GM23248 (cell line): ENCODE results near the gene NIPAL4.
"Not testable (repeated sequence)": the region's sequence is repeated elsewhere in the genome, so short reads cannot be mapped to it uniquely, and the experiment has no call there.

ENCODE experiments used
- EZH2 ChIP-seq: fragments of 200-600 bp; sonication (generic); IDR thresholded peaks from 2 replicates; pipeline ENCODE4 v1.6.1; 2018; ENCODE audit warnings: antibody characterized with exemption, mild to moderate bottlenecking; ENCODE audit not compliant: insufficient read depth, poor library complexity, severe bottlenecking
- EZH2phosphoT487 ChIP-seq: fragments of 200-600 bp; sonication (generic); IDR thresholded peaks from 2 replicates; pipeline ENCODE4 v1.6.1; 2018; ENCODE audit warnings: antibody characterized with exemption, moderate library complexity, mild to moderate bottlenecking, low read depth; ENCODE audit not compliant: insufficient read depth

- not testable (repeated sequence) for TF ChIP-seq EZH2, EZH2phosphoT487
These were observed 30.1 kb upstream of the NIPAL4 start for GRCh38 chr5:157429920-157430319.
